ENCODE results near the gene CA5A. TPM values are rescaled to one million over a fixed set of nuclear protein-coding genes. Genes with fewer than 3 reads are reported as not detected.

The CA5A gene
- total and polyA plus RNA-seq, 2 of the 4 experiments (the other 2 are of a cell fraction), result not detected

- H3K4me1 ChIP-seq (ENCODE audit: control insufficient read depth, insufficient read depth, low read length), result no peaks in the 10 kb centered on the region
- H3K4me2 ChIP-seq (ENCODE audit: low read depth, low read length), result no peak overlapping the region
- no peak overlapping the region for H2AK9ac ChIP-seq (replicated peaks; ENCODE audit: low read depth, low read length, poor library complexity)
- H3K27me3 ChIP-seq (ENCODE audit: control insufficient read depth, insufficient read depth, low read length), result peaks cover 22% of the 10 kb centered on the region
- H2BK5ac ChIP-seq (ENCODE audit: low read depth, low read length, poor library complexity, severe bottlenecking), result no peak overlapping the region
- WGBS, 2 experiments (ENCODE audit: extremely low coverage in 2 of 2, insufficient read length in 1 of 2), result no CpG with 5 or more reads among the region's 25 CpGs
- no peaks in the 10 kb centered on the region for H3K9me3 ChIP-seq (ENCODE audit: control insufficient read depth, insufficient read depth, low read length)
- no peaks in the 10 kb centered on the region for H3K36me3 ChIP-seq (ENCODE audit: control insufficient read depth, insufficient read depth, low read length)
- dilution Hi-C loops (cut with HindIII; ENCODE audit: low sequenced_read_pairs, unreplicated experiment) (no loop called here), intact Hi-C loops (cut with micrococcal nuclease) (no loop called here), in situ Hi-C loops (cut with MboI; ENCODE audit: low sequenced_read_pairs) (no loop called here)
- no peak overlapping the region for H3K56ac ChIP-seq (ENCODE audit: extremely low read depth, insufficient read depth, low read length)
- no peaks in the 10 kb centered on the region for H3K9me1 ChIP-seq (ENCODE audit: insufficient read depth, low read length)
- BruUV-seq (replicated peaks), result no TSS peak
- no peak overlapping the region for H3K27ac ChIP-seq (ENCODE audit: insufficient read depth, low read length)
- H2BK120ac ChIP-seq (ENCODE audit: low read depth, low read length), result no peak overlapping the region
- no peaks in the 10 kb centered on the region for H3K79me1 ChIP-seq (ENCODE audit: low read depth in 1 of 2, low read length in 2 of 2)
- H3K18ac ChIP-seq (ENCODE audit: low read depth, low read length), result no peak overlapping the region
- H2BK20ac ChIP-seq (ENCODE audit: low read depth, low read length), result no peak overlapping the region
- ChIA-PET CTCF (no interaction called here), POLR2A (ENCODE audit: unreplicated experiment) (no interaction called here)
- H4K20me1 ChIP-seq (ENCODE audit: insufficient read depth, low read length), result no peaks in the 10 kb centered on the region
- ATAC-seq (ENCODE audit: low read depth), result no peak
- TF ChIP-seq MXI1 (IDR thresholded peaks at IDR 0.05; ENCODE audit: borderline replicate concordance, low read depth, low read length) (no peak), ELK1 (IDR thresholded peaks at IDR 0.05; ENCODE audit: borderline replicate concordance, low read depth, low read length) (no peak), MAZ (IDR thresholded peaks at IDR 0.05; ENCODE audit: borderline replicate concordance, low read depth, low read length) (no peak), BHLHE40 (IDR thresholded peaks at IDR 0.05; ENCODE audit: low read depth, low read length) (no peak), RAD21 (IDR thresholded peaks at IDR 0.05; ENCODE audit: low read length) (no peak), USF2 (IDR thresholded peaks at IDR 0.05; ENCODE audit: low read depth, low read length) (no peak), CTCF (conservative IDR thresholded peaks at IDR 0.05; ENCODE audit: low read depth, low read length) (no peak), SMC3 (IDR thresholded peaks at IDR 0.05; ENCODE audit: low read depth, low read length) (no peak), MAFK (IDR thresholded peaks at IDR 0.05; ENCODE audit: low read depth, low read length) (no peak), RCOR1 (IDR thresholded peaks at IDR 0.05; ENCODE audit: insufficient replicate concordance, low read length) (no peak), FOS (IDR thresholded peaks at IDR 0.05; ENCODE audit: low read depth, low read length) (no peak), CEBPB (IDR thresholded peaks at IDR 0.05; ENCODE audit: low read depth, low read length) (no peak)
- H2AFZ ChIP-seq (replicated peaks; ENCODE audit: low read length, poor library complexity), result no peak overlapping the region
- H3K14ac ChIP-seq (replicated peaks; ENCODE audit: low read depth, low read length), result no peak overlapping the region
- H3K4ac ChIP-seq (ENCODE audit: low read depth, low read length), result no peak overlapping the region
- no peak overlapping the region for H4K5ac ChIP-seq (ENCODE audit: low read depth, low read length)
- H3K4me3 ChIP-seq (ENCODE audit: insufficient read depth, low read depth, low read length), result no peak overlapping the region
- no peak for DNase-seq
- H4K8ac ChIP-seq (ENCODE audit: low read depth in 2 of 2, low read length in 2 of 2), result no peak overlapping the region
- H2AK5ac ChIP-seq (ENCODE audit: low read depth, low read length), result no peak overlapping the region
- H2BK15ac ChIP-seq (ENCODE audit: low read depth, low read length), result no peak overlapping the region
- no peak overlapping the region for H3K9ac ChIP-seq (ENCODE audit: low read depth, low read length)
- no peak overlapping the region for H3K23ac ChIP-seq (ENCODE audit: low read depth, low read length)
- H4K91ac ChIP-seq (ENCODE audit: insufficient read depth, low read depth, low read length), result no peak overlapping the region
These were observed 21.5 kb downstream of the CA5A start for GRCh38 chr16:87914812-87915211.

Measured in IMR-90 (cell line).